ENCODE results near the gene NOXO1. TPM values are rescaled to one million over a fixed set of nuclear protein-coding genes. Genes with fewer than 3 reads are reported as not detected.

Gene NOXO1
- total and polyA plus RNA-seq, 4 donors: 0.28 to 0.67 (median 0.63) TPM; not detected in 1

DNA sequence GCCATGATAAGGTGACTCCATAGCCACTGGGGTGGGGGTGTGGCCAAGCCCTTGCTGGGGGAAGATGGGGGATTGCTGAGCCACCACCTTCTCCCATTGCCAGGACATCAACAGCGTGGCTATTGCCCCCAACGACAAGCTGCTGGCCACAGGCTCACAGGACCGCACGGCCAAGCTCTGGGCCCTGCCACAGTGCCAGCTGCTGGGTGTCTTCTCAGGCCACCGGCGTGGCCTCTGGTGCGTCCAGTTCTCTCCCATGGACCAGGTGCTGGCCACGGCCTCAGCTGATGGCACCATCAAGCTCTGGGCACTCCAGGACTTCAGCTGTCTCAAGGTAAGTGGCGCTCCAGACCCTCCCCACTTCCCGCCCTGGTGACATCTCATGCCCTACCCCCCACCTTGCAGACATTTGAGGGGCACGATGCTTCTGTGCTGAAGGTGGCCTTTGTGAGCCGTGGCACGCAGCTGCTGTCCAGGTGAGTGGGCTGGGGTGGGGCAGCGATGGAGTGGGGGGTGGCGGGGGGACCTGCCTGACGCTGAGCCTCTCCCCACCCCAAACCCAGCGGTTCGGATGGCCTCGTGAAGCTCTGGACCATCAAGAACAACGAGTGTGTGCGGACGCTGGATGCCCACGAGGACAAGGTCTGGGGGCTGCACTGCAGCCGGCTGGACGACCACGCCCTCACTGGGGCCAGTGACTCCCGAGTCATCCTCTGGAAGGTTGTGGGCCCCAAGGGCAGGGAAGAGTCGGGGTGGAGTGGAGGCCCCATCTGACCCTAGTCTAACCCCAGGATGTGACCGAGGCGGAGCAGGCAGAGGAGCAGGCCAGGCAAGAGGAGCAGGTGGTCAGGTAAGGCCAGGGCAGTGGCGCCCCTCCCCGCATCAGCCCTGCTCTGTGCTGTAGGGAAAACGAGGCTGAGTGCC is 4.1 kb downstream of the NOXO1 start:
- TF ChIP-seq FOXA2 (IDR thresholded peaks at IDR 0.05) (no peak), JUND (IDR thresholded peaks at IDR 0.05) (no peak), NR2F2 (IDR thresholded peaks at IDR 0.05) (no peak), ATF3 (IDR thresholded peaks at IDR 0.05) (no peak), GABPA (IDR thresholded peaks at IDR 0.05 in 1 of 2, conservative IDR thresholded peaks at IDR 0.05 in 1 of 2) (no peak), REST (IDR thresholded peaks at IDR 0.05) (no peak), CTCF (IDR thresholded peaks at IDR 0.05; ENCODE audit: low read depth, low read length, missing input control) (no peak), RAD21 (IDR thresholded peaks at IDR 0.05) (no peak), YY1 (IDR thresholded peaks at IDR 0.05) (no peak), EGR1 (IDR thresholded peaks at IDR 0.05; ENCODE audit: low read depth in 2 of 2) (no peak), FOXA1 (IDR thresholded peaks at IDR 0.05) (no peak), RXRA (IDR thresholded peaks at IDR 0.05) (no peak), HNF4A (conservative IDR thresholded peaks at IDR 0.05) (no peak), HNF4G (IDR thresholded peaks at IDR 0.05) (no peak), MAX (IDR thresholded peaks at IDR 0.05) (no peak), TAF1 (conservative IDR thresholded peaks at IDR 0.05) (no peak), SP1 (IDR thresholded peaks at IDR 0.05) (no peak)
- TF ChIP-seq, protein P1, sequence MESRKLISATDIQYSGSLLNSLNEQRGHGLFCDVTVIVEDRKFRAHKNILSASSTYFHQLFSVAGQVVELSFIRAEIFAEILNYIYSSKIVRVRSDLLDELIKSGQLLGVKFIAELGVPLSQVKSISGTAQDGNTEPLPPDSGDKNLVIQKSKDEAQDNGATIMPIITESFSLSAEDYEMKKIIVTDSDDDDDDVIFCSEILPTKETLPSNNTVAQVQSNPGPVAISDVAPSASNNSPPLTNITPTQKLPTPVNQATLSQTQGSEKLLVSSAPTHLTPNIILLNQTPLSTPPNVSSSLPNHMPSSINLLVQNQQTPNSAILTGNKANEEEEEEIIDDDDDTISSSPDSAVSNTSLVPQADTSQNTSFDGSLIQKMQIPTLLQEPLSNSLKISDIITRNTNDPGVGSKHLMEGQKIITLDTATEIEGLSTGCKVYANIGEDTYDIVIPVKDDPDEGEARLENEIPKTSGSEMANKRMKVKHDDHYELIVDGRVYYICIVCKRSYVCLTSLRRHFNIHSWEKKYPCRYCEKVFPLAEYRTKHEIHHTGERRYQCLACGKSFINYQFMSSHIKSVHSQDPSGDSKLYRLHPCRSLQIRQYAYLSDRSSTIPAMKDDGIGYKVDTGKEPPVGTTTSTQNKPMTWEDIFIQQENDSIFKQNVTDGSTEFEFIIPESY (IDR thresholded peaks at IDR 0.05): no peak
- H3K4me1 ChIP-seq (ENCODE audit: control insufficient read depth in 4 of 4, insufficient read depth in 4 of 4, low read length in 3 of 4): peaks cover 7 to 26% (median 11%) of the 10 kb centered on the region in 4 donors
- H3K27me3 ChIP-seq (ENCODE audit: control insufficient read depth in 4 of 4, insufficient read depth in 4 of 4, low read length in 3 of 4): no peaks in the 10 kb centered on the region
- WGBS: 94% methylated on average over 33 of the region's 33 CpGs
- no peaks in the 10 kb centered on the region for H3K9me3 ChIP-seq (ENCODE audit: control insufficient read depth in 4 of 4, low read length in 3 of 4)
- no peak overlapping the region for H3K9ac ChIP-seq (ENCODE audit: low read depth in 1 of 2, low read length in 2 of 2)
- no peak overlapping the region for H3K27ac ChIP-seq (ENCODE audit: low read depth in 1 of 2, low read length in 2 of 2)
- H3K4me3 ChIP-seq (ENCODE audit: low read depth in 1 of 3, low read length in 3 of 3): no peak overlapping the region
- H3K36me3 ChIP-seq (ENCODE audit: control insufficient read depth in 4 of 4, insufficient read depth in 3 of 4, low read depth in 1 of 4, low read length in 3 of 4): peaks cover 14 to 41% (median 16%) of the 10 kb centered on the region in 4 donors
- no peak for DNase-seq (ENCODE audit: low spot score)

All from liver (tissue), 9 donors.